ENCODE measurements around the gene UQCR10. TPM values are rescaled to one million over a fixed set of nuclear protein-coding genes. Genes with fewer than 3 reads are reported as not detected.

UQCR10 gene
- total RNA-seq, 1 donor from 2014 or later, result 80.3 TPM

DNA sequence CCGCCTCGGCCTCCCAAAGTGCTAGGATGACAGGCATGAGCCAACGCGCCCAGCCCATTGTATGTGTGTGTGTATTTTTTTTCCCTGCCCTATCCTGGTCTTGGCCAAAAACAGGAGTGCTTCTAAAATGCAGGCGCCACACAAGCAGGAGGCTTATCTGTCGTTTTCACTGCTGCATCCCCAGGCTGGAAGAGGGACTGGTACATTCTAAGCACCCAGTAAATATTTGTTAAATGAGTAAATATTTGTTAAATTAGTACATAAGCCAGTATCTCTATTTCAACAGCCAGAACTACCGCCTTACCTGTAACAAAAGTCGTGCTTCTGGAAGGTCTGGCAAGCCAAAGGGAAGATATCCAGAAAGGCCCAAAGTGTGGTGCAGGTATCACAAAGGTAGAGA lies 46.0 kb downstream of the UQCR10 start:
- TF ChIP-seq, protein P1, sequence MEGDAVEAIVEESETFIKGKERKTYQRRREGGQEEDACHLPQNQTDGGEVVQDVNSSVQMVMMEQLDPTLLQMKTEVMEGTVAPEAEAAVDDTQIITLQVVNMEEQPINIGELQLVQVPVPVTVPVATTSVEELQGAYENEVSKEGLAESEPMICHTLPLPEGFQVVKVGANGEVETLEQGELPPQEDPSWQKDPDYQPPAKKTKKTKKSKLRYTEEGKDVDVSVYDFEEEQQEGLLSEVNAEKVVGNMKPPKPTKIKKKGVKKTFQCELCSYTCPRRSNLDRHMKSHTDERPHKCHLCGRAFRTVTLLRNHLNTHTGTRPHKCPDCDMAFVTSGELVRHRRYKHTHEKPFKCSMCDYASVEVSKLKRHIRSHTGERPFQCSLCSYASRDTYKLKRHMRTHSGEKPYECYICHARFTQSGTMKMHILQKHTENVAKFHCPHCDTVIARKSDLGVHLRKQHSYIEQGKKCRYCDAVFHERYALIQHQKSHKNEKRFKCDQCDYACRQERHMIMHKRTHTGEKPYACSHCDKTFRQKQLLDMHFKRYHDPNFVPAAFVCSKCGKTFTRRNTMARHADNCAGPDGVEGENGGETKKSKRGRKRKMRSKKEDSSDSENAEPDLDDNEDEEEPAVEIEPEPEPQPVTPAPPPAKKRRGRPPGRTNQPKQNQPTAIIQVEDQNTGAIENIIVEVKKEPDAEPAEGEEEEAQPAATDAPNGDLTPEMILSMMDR (IDR thresholded peaks at IDR 0.05), result no peak
- Histone ChIP-seq H3K4me3 (no peak overlapping the region), H3K9me3 (no peaks in the 10 kb centered on the region), H3K4me1 (peaks cover 28% of the 10 kb centered on the region), H3K36me3 (peaks cover 87% of the 10 kb centered on the region), H3K27me3 (ENCODE audit: low read depth) (no peaks in the 10 kb centered on the region), H3K27ac (no peak overlapping the region)
- no peak for ATAC-seq
- intact Hi-C loops (cut with DNase I), result no loop called here
- no peak for DNase-seq

DNA sequence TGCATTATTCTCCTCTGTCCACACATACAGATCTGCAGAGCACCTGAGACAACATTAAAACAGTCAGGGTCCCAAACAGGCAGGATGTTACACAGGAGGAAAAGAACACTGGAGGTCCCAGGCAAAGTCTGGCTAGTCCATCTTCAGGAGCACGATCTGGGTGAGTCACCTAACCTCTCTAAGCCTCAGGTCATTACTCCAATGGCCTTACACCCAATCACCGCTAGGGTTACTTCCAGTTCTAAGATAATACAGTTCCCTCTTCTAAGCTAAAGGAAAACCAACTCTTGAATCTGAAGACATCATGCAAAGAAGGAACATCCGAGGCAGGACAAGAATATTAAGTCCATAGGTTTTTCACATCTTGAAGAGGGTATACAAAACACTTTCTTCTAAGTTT lies 46.4 kb downstream of the UQCR10 start:
- Histone ChIP-seq H3K36me3 (peaks cover 85% of the 10 kb centered on the region), H3K4me1 (peaks cover 28% of the 10 kb centered on the region), H3K9me3 (no peaks in the 10 kb centered on the region), H3K27ac (no peak overlapping the region), H3K4me3 (no peak overlapping the region), H3K27me3 (ENCODE audit: low read depth) (no peaks in the 10 kb centered on the region)
- ATAC-seq (no peak), DNase-seq (no peak)
- TF ChIP-seq, protein P1 (IDR thresholded peaks at IDR 0.05), result no peak
- intact Hi-C loops (cut with DNase I), result no loop called here

DNA sequence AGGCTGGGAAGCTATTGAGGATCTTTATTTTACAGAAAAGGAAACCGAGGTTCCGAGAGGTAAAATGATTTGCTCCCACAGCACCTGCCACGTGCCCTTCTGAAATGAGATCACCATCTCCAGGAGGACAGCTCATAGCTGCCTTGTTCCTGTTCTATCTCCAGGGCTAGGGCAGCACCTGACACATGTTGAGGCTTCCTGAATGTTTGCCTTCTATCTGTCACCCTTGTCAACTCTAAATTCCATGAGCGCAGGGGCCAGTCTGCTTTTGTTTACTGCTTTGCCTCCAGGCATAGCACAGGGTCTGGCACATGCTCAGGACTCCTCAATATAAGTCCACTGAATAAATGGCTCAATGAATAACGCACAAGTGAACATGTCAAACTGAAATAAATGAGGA lies 46.8 kb downstream of the UQCR10 start:
- TF ChIP-seq, protein P1 (IDR thresholded peaks at IDR 0.05), result no peak
- Histone ChIP-seq H3K4me3 (no peak overlapping the region), H3K4me1 (peaks cover 28% of the 10 kb centered on the region), H3K27me3 (ENCODE audit: low read depth) (no peaks in the 10 kb centered on the region), H3K36me3 (peaks cover 88% of the 10 kb centered on the region), H3K27ac (no peak overlapping the region), H3K9me3 (no peaks in the 10 kb centered on the region)
- DNase-seq (no peak), ATAC-seq (no peak)
- intact Hi-C loops (cut with DNase I), result no loop called here

DNA sequence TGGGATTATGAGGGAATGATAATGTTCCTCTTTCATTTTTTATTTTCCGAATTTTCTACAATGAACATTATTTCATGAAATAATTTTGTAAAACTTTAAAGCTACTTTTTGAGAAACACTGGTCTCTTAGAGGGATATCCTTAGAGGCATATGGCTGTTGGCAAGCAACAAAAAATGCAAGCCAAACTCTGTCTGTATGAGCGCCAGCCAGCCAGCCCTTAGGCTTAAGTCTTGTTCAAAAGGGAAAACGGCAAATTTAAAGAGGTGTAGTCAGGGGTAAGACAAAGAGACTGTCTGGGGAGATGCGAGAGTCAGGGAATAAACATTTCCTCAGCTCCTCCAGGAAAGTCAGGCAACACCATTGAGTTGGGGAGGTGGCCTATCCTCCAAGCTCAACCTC lies 48.4 kb downstream of the UQCR10 start:
- H3K4me3 ChIP-seq, result no peak overlapping the region
- ATAC-seq, result no peak
- TF ChIP-seq, protein P1 (IDR thresholded peaks at IDR 0.05), result no peak
- no peaks in the 10 kb centered on the region for H3K27me3 ChIP-seq (ENCODE audit: low read depth)
- H3K9me3 ChIP-seq, result no peaks in the 10 kb centered on the region
- intact Hi-C loops (cut with DNase I), result no loop called here
- DNase-seq, result no peak
- peaks cover 21% of the 10 kb centered on the region for H3K4me1 ChIP-seq
- no peak overlapping the region for H3K27ac ChIP-seq
- peaks cover 89% of the 10 kb centered on the region for H3K36me3 ChIP-seq

DNA sequence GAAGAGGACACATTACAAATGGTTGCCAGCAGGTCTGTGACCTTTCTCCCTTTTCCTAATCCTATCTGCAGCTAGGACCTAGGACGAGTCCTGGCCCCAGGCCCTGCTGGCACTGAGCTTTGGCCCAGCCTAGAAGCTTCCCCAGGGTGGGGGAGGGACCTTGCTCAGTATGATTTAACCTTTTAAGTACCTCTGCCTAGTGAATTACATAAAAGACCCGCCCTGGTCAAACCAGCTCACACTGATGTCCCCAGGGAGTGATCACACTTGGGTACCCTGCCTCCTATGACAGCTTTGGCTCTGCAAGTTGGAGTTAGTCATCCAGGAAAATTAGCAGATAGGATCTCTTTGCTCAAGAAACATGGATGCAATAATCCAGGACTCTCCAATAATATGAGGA lies 49.0 kb downstream of the UQCR10 start:
- ATAC-seq (peak in 1 of 2 donors; percentile 37), DNase-seq (no peak)
- H3K9me3 ChIP-seq, result no peaks in the 10 kb centered on the region
- no peak overlapping the region for H3K4me3 ChIP-seq
- H3K4me1 ChIP-seq, result peaks cover 21% of the 10 kb centered on the region
- H3K27ac ChIP-seq, result no peak overlapping the region
- TF ChIP-seq, protein P1 (IDR thresholded peaks at IDR 0.05), result no peak
- intact Hi-C loops (cut with DNase I), result no loop called here
- H3K36me3 ChIP-seq, result peaks cover 89% of the 10 kb centered on the region
- no peaks in the 10 kb centered on the region for H3K27me3 ChIP-seq (ENCODE audit: low read depth)

DNA sequence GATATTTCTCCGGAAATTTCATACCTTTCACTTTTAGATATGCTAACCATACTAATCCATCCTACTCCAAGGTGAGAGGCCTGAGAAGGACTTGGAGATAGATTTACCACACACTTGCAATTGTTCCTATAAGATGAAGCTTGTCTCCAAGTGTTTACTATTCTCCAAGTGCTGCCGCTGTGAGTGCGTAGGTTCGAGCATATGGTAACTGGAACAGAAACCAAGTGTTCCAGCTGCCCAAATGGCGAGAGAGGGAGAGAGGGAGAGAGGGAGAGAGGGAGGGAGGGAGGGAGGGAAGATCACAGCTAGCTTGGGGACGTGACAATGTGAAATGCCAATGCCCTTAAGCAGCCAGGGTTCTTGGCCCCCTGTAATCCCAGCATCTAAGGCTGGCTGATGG lies 49.4 kb downstream of the UQCR10 start:
- ATAC-seq (no peak), DNase-seq (no peak)
- Histone ChIP-seq H3K27me3 (ENCODE audit: low read depth) (no peaks in the 10 kb centered on the region), H3K9me3 (no peaks in the 10 kb centered on the region), H3K4me1 (peaks cover 21% of the 10 kb centered on the region), H3K36me3 (peaks cover 88% of the 10 kb centered on the region), H3K27ac (no peak overlapping the region), H3K4me3 (no peak overlapping the region)
- TF ChIP-seq, protein P1 (IDR thresholded peaks at IDR 0.05), result no peak
- intact Hi-C loops (cut with DNase I), result no loop called here

Measured in lower lobe of right lung (tissue), 2 donors.